ENCODE results near the gene CRMP1. TPM values are rescaled to one million over a fixed set of nuclear protein-coding genes. Genes with fewer than 3 reads are reported as not detected.

The CRMP1 gene
- total and polyA plus RNA-seq, 2 donors (not counting 3 experiments of a cell fraction or from before 2014, with no cell fraction given), result 0.06 TPM; not detected in 1

DNA sequence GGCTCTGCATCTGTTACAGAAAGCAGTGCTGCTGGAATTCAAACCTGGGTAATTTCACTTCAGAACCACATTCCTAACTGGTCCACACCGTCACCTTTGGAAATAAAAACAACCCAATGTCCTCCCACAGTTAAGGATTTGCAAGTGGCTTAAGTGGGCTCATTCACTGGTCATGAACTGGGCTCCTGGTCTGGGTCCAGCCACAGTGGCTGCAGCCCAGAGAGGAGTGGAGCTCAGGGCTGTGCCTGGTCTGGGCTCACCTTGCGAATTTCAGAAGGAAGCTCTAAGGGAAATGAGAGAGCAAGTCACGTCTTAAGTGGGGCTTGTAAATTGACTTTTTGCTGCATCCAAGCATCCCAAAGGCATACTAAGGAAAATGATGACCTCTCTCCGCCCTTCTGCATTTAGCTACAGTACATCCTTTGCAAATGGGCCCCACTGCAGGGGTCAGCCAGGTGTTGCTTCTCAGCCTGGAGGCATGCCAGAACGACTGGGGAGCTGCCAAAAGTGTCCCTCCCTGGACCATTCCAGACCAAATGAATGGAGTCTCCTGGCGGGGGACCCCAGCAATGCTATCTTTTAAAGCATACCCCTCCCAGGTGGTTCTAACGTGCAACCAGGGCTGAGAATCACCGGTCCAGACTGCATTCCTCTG is 25.6 kb upstream of the CRMP1 start:
- POLR2A ChIA-PET, result no interaction called here
- BruUV-seq (replicated peaks), result no TSS peak
- Histone ChIP-seq H3K27ac (ENCODE audit: insufficient read depth, low read depth, low read length) (no peak overlapping the region), H3K79me2 (ENCODE audit: control insufficient read depth, insufficient read depth, low read length) (no peaks in the 10 kb centered on the region), H3K9ac (replicated peaks; ENCODE audit: extremely low read depth, insufficient read depth, low read length) (no peak overlapping the region), H3K9me1 (replicated peaks; ENCODE audit: control insufficient read depth, extremely low read depth, insufficient read depth, low read length) (no peaks in the 10 kb centered on the region), H2AFZ (ENCODE audit: low read depth, low read length) (no peak overlapping the region), H3K4me3 (replicated peaks in 1 of 3; ENCODE audit: insufficient read depth in 1 of 3, low read depth in 1 of 3, low read length in 3 of 3) (no peak overlapping the region), H3K36me3 (ENCODE audit: control insufficient read depth in 2 of 2, extremely low read depth in 1 of 2, insufficient read depth in 2 of 2, low read length in 2 of 2) (no peaks in the 10 kb centered on the region), H4K20me1 (replicated peaks; ENCODE audit: control insufficient read depth, extremely low read depth, insufficient read depth, low read length) (no peaks in the 10 kb centered on the region), H3K4me2 (ENCODE audit: insufficient read depth, low read length) (no peak overlapping the region), H3K27me3 (ENCODE audit: control insufficient read depth in 2 of 2, insufficient read depth in 2 of 2, low read length in 2 of 2) (no peaks in the 10 kb centered on the region), H3K9me3 (replicated peaks; ENCODE audit: control insufficient read depth, insufficient read depth, low read length) (no peaks in the 10 kb centered on the region), H3K4me1 (ENCODE audit: control insufficient read depth, extremely low read depth, insufficient read depth, low read length) (no peaks in the 10 kb centered on the region)
- CTCF ChIA-PET, result interaction anchor here (0.6 kb wide), 1 partner anchor 95 kb away, joined by 4 read pairs; no protein-coding TSS in a partner anchor
- DNase-seq (ENCODE audit: low read depth, low spot score), result no peak
- TF ChIP-seq, protein P1, sequence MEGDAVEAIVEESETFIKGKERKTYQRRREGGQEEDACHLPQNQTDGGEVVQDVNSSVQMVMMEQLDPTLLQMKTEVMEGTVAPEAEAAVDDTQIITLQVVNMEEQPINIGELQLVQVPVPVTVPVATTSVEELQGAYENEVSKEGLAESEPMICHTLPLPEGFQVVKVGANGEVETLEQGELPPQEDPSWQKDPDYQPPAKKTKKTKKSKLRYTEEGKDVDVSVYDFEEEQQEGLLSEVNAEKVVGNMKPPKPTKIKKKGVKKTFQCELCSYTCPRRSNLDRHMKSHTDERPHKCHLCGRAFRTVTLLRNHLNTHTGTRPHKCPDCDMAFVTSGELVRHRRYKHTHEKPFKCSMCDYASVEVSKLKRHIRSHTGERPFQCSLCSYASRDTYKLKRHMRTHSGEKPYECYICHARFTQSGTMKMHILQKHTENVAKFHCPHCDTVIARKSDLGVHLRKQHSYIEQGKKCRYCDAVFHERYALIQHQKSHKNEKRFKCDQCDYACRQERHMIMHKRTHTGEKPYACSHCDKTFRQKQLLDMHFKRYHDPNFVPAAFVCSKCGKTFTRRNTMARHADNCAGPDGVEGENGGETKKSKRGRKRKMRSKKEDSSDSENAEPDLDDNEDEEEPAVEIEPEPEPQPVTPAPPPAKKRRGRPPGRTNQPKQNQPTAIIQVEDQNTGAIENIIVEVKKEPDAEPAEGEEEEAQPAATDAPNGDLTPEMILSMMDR (IDR thresholded peaks at IDR 0.05; ENCODE audit: extremely low read depth in 1 of 2, insufficient read depth in 1 of 2, low read depth in 1 of 2, low read length in 2 of 2), result no peak
- TF ChIP-seq, protein P2, sequence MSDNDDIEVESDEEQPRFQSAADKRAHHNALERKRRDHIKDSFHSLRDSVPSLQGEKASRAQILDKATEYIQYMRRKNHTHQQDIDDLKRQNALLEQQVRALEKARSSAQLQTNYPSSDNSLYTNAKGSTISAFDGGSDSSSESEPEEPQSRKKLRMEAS (IDR thresholded peaks at IDR 0.05; ENCODE audit: insufficient read depth, insufficient read length), result no peak
- no peak for TF ChIP-seq POLR2AphosphoS5 (IDR thresholded peaks at IDR 0.05; ENCODE audit: insufficient read depth, low read depth, low read length)
- TF ChIP-seq JUN (IDR thresholded peaks at IDR 0.05; ENCODE audit: borderline replicate concordance, insufficient read depth, insufficient read length, low read depth), result no peak
- TF ChIP-seq GATA2 (IDR thresholded peaks at IDR 0.05; ENCODE audit: insufficient read depth, insufficient read length, low read depth, low read length), result no peak
- no peak for TF ChIP-seq FOS (IDR thresholded peaks at IDR 0.05; ENCODE audit: borderline replicate concordance, insufficient read depth, low read length)
- TF ChIP-seq EZH2 (IDR thresholded peaks at IDR 0.05; ENCODE audit: borderline replicate concordance, low read depth, low read length, severe bottlenecking), result no peak
- TF ChIP-seq MYC (IDR thresholded peaks at IDR 0.05; ENCODE audit: low read depth, low read length), result no peak
- no peak for TF ChIP-seq POLR2A (IDR thresholded peaks at IDR 0.05; ENCODE audit: low read depth, low read length)
- no peak for FAIRE-seq
- intact Hi-C loops (cut with micrococcal nuclease), result no loop called here
- dilution Hi-C loops (cut with MboI; ENCODE audit: extremely low pct_ligation_motif_present, low sequenced_read_pairs), result no loop called here
